Measurements from ENCODE around the gene PRR14. TPM values are rescaled to one million over a fixed set of nuclear protein-coding genes. Genes with fewer than 3 reads are reported as not detected.

Gene PRR14
- total RNA-seq, 1 experiment from 2014 or later = 77.6 TPM

- intact Hi-C loops (cut with micrococcal nuclease; ENCODE audit: unreplicated experiment) = no loop called here
- DNase-seq (ENCODE audit: low read depth, low spot score) (no peak), ATAC-seq (no peak)
- CTCF ChIA-PET = no interaction called here
- TF ChIP-seq SIN3A (IDR thresholded peaks at IDR 0.05; ENCODE audit: borderline replicate concordance, insufficient read depth, low read depth, low read length) = no peak
- no peak for TF ChIP-seq REST (IDR thresholded peaks at IDR 0.05; ENCODE audit: insufficient read depth in 1 of 2, low read depth in 2 of 2, low read length in 1 of 2)
- TF ChIP-seq POLR2AphosphoS5 (IDR thresholded peaks at IDR 0.05; ENCODE audit: low read depth, low read length) = no peak
- no peak for TF ChIP-seq TCF7L2 (IDR thresholded peaks at IDR 0.05; ENCODE audit: low read depth, low read length)
- TF ChIP-seq, protein P1, sequence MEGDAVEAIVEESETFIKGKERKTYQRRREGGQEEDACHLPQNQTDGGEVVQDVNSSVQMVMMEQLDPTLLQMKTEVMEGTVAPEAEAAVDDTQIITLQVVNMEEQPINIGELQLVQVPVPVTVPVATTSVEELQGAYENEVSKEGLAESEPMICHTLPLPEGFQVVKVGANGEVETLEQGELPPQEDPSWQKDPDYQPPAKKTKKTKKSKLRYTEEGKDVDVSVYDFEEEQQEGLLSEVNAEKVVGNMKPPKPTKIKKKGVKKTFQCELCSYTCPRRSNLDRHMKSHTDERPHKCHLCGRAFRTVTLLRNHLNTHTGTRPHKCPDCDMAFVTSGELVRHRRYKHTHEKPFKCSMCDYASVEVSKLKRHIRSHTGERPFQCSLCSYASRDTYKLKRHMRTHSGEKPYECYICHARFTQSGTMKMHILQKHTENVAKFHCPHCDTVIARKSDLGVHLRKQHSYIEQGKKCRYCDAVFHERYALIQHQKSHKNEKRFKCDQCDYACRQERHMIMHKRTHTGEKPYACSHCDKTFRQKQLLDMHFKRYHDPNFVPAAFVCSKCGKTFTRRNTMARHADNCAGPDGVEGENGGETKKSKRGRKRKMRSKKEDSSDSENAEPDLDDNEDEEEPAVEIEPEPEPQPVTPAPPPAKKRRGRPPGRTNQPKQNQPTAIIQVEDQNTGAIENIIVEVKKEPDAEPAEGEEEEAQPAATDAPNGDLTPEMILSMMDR (IDR thresholded peaks at IDR 0.05) = no peak
- Histone ChIP-seq H3K27ac (ENCODE audit: low read length) (no peak overlapping the region), H3K9me3 (ENCODE audit: control insufficient read depth, insufficient read depth, low read depth, low read length) (no peaks in the 10 kb centered on the region), H3K4me1 (ENCODE audit: control insufficient read depth, insufficient read depth, low read length) (no peaks in the 10 kb centered on the region), H3K27me3 (ENCODE audit: control insufficient read depth, insufficient read depth, low read length) (no peaks in the 10 kb centered on the region), H3K36me3 (ENCODE audit: control insufficient read depth, insufficient read depth, low read length) (peaks cover 15% of the 10 kb centered on the region), H3K4me3 (ENCODE audit: low read depth in 2 of 2, low read length in 2 of 2) (no peak overlapping the region)
- in situ Hi-C loops (cut with HindIII; ENCODE audit: low pct_unique_long_range_greater_than_20kb, low sequenced_read_pairs) = no loop called here
- BruUV-seq (replicated peaks) = no TSS peak
- POLR2A ChIA-PET = no interaction called here
Measured at GRCh38 chr16:30667361-30667905, 16.7 kb downstream of the PRR14 start.

GRCh38 chr16:30668393-30668792 lies 17.6 kb downstream of the PRR14 start:
- ChIA-PET POLR2A (no interaction called here), CTCF (no interaction called here)
- intact Hi-C loops (cut with micrococcal nuclease; ENCODE audit: unreplicated experiment) (no loop called here), in situ Hi-C loops (cut with HindIII; ENCODE audit: low pct_unique_long_range_greater_than_20kb, low sequenced_read_pairs) (no loop called here)
- ATAC-seq (no peak), DNase-seq (ENCODE audit: low read depth, low spot score) (no peak)
- Histone ChIP-seq H3K4me3 (ENCODE audit: low read depth in 2 of 2, low read length in 2 of 2) (no peak overlapping the region), H3K9me3 (ENCODE audit: control insufficient read depth, insufficient read depth, low read depth, low read length) (no peaks in the 10 kb centered on the region), H3K27ac (ENCODE audit: low read length) (no peak overlapping the region), H3K36me3 (ENCODE audit: control insufficient read depth, insufficient read depth, low read length) (peaks cover 10% of the 10 kb centered on the region), H3K27me3 (ENCODE audit: control insufficient read depth, insufficient read depth, low read length) (no peaks in the 10 kb centered on the region), H3K4me1 (ENCODE audit: control insufficient read depth, insufficient read depth, low read length) (no peaks in the 10 kb centered on the region)
- BruUV-seq (replicated peaks) = no TSS peak
- no peak for TF ChIP-seq REST (IDR thresholded peaks at IDR 0.05; ENCODE audit: insufficient read depth in 1 of 2, low read depth in 2 of 2, low read length in 1 of 2)
- TF ChIP-seq POLR2AphosphoS5 (IDR thresholded peaks at IDR 0.05; ENCODE audit: low read depth, low read length) = no peak
- TF ChIP-seq, protein P1 (IDR thresholded peaks at IDR 0.05) = no peak
- TF ChIP-seq SIN3A (IDR thresholded peaks at IDR 0.05; ENCODE audit: borderline replicate concordance, insufficient read depth, low read depth, low read length) = no peak
- no peak for TF ChIP-seq TCF7L2 (IDR thresholded peaks at IDR 0.05; ENCODE audit: low read depth, low read length)

All from Panc1 (cell line).